ENCODE data around the gene THAP12.
A peak's percentile ranks its signal among the peaks of the same experiment; 100 is the strongest.
"Not testable (repeated sequence)": the region's sequence is repeated elsewhere in the genome, so short reads cannot be mapped to it uniquely, and the experiment has no call there.

THAP12 gene, protein sequence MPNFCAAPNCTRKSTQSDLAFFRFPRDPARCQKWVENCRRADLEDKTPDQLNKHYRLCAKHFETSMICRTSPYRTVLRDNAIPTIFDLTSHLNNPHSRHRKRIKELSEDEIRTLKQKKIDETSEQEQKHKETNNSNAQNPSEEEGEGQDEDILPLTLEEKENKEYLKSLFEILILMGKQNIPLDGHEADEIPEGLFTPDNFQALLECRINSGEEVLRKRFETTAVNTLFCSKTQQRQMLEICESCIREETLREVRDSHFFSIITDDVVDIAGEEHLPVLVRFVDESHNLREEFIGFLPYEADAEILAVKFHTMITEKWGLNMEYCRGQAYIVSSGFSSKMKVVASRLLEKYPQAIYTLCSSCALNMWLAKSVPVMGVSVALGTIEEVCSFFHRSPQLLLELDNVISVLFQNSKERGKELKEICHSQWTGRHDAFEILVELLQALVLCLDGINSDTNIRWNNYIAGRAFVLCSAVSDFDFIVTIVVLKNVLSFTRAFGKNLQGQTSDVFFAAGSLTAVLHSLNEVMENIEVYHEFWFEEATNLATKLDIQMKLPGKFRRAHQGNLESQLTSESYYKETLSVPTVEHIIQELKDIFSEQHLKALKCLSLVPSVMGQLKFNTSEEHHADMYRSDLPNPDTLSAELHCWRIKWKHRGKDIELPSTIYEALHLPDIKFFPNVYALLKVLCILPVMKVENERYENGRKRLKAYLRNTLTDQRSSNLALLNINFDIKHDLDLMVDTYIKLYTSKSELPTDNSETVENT

GRCh38 chr11:76380977-76381719, at the start of gene THAP12, which contains the start of gene GVQW3:
TSS of gene THAP12 (minus strand) at chr11:76381132. CDS start at chr11:76380836, 296 bp downstream.
TSS of gene GVQW3 (plus strand) at chr11:76381323. CDS start at chr11:76381829, 506 bp downstream.
- peak; percentile 96 for DNase-seq (ENCODE audit: low spot score)

DNA sequence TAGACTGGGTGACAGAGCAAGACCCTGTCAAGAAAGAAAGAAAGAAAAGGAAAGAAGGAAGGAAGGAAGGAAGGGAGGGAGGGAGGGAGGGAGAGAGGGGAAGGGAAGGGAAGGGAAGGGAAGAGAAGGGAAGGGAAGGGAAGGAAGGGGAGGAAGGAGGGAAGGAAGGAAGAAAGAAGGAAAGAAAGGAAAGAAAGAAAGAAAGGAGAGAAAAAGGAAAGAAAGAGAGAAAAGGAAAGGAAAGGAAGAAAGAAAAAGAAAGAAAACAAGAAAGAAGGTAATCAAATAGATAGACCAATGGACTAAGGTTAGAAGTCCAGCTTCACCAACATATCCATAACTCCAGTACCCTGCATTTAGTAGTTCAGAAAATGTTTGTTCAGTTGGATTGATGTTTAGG, 45.7 kb upstream of the THAP12 start:
- no peak for DNase-seq (ENCODE audit: low spot score)

DNA sequence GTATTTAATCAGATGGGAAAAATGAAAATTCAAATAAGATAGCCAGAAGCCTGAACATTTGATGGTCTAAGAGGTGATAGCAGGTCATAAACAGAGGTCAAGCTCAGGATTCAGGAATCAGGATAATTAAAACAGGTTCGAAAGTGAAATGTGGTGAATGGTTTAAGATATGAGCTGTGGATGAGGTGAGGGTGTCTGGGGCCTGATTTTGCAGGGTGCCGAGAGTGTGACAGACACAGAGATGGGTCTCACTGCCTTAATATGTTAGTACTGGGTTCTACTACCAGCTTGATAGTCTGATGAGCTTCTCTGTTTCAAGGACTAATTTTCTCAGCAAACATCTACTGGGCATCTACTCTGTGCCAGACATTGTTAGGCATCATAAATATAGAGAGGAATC, 44.0 kb upstream of the THAP12 start:
- no peak for DNase-seq (ENCODE audit: low spot score)

- no peak for DNase-seq (ENCODE audit: low spot score)
Observed at GRCh38 chr11:76424379-76424778, 43.4 kb upstream of the THAP12 start.

DNA sequence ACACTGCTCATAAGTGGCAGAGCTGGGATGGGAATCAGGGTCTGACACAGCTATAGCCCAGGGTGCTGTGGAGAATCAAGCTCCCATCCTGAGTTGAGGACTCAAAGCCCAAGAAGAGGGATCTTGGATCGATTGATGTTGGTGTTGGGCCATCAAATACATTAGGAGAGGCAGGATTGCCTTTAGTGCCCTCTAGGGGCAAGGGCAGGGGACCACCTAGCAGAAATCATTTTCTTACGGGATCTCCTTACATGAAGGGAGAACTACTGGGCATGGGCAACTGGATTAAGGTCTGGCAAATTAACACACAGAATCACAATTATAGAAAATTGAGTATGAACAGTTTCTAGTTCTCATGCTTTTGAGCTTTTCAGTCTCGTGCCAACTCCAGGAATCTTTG, 39.0 kb upstream of the THAP12 start:
- no peak for DNase-seq (ENCODE audit: low spot score)

DNA sequence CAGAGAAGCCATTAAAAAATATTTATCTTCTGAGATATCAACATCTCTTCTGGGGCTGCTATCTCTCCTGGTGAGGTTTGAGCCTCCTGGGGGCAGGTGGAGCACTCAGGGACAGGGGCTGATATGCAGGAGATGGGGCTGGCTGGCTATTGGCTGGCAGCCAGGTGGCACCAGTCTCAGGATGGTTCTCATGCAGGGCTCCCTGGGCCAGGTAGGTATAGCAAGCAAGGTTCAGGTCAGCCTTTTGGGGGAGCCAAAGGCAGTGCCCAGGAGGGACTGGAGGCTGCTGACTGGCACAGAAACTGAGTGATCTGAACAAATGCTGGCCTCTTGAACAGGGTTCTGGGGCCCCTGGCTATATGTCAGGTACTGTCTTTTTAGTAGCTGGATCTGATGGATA, 34.1 kb upstream of the THAP12 start:
- DNase-seq (ENCODE audit: low spot score) = no peak

- DNase-seq (ENCODE audit: low spot score) = no peak
Observed at GRCh38 chr11:76410851-76411357, 30.0 kb upstream of the THAP12 start.

GRCh38 chr11:76408171-76408965, 27.4 kb upstream of the THAP12 start:
- no peak for DNase-seq (ENCODE audit: low spot score)

DNA sequence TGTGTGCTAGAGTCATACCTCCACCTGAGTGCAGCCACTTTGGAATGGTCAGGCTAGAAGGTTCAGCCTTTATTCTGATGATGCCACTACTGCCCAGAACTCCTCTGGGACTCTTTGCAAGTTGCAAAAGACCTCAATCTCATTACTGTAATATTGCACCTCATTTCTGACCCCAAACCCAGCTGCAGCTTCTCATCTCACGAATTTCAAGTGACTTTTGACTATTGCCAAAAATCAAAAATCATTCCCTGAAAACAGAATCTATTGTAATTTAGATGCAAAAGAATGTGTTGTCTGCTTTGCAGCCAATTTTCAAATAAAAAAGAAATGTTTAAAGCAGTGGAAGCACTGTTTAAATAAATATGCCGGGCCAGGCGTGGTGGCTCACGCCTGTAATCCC, 25.4 kb upstream of the THAP12 start:
- no peak for DNase-seq (ENCODE audit: low spot score)

DNA sequence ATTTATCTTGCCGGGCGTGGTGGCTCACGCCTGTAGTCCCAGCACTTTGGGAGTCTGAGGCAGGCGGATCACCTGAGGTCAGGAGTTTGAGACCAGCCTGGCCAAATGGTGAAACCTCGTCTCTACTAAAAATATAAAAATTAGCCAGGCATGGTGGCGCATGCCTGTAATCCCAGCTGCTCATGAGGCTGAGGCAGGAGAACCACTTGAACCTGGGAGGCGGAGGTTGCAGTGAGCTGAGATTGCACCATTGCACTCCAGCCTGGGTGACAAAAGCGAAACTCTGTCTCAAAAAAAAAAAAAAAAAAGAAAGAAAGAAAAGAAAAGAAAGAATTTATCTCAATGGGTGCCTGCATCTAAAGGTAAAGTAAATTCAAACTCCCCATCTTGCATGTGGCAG, 20.6 kb upstream of the THAP12 start:
- DNase-seq (ENCODE audit: low spot score) = not testable (repeated sequence)

DNA sequence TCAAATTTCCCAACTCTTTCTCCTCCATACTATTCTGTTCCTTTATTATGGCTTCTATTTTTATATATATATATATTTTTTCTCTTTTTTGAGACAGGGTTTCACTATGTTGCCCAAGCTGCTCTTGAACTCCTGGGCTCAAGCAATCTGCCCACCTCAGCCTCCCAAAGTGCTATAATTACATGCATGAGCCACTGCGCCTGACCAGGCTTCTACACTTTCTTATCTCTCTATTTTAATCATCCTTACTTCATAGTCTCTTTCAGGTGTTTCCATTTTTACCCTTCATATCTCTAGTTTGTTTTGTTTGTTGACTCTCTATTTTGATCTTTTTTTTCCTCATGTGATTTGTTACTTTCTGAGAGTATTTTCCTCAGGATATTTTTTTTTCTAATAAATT, 20.0 kb upstream of the THAP12 start:
- no peak for DNase-seq (ENCODE audit: low spot score)

DNA sequence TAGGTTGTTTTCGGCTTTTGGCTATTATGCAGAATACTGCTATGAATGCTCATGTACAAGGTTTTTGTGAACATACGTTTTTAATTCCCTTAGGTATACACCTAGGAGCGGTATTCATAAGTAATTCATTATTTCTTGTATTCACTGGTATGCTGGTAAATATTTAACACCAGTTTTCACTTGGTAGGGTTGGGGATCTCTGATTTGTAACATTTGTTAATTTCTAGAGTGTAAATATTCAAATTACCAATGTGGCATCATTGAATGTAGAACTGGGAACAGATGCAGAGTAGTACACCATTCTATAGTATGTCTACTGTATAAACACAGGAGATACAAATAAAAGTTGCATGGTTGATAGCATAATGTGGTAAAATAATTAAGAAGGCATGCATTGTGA, 16.5 kb upstream of the THAP12 start:
- no peak for DNase-seq (ENCODE audit: low spot score)

GRCh38 chr11:76395296-76395695, 14.4 kb upstream of the THAP12 start:
- no peak for DNase-seq (ENCODE audit: low spot score)

DNA sequence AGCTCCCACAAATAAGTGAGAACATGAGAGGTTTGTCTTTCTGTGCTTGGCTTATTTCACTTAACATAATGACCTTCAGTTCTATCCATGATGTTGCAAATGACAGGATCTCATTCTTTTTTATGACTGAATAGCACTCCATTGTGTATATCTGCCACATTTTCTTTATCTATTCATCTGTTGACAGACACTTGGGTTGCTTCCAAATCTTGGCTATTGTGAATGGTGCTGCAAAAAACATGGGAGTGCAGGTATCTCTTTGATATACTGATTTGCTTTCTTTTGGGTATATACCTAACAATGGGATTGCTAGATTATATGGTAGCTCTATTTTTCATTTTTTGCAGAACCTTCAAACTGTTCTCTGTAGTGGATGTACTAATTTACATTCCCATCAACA, 13.5 kb upstream of the THAP12 start:
- no peak for DNase-seq (ENCODE audit: low spot score)

- DNase-seq (ENCODE audit: low spot score) = no peak
Observed at GRCh38 chr11:76392870-76393269, 11.9 kb upstream of the THAP12 start.

- DNase-seq (ENCODE audit: low spot score) = no peak
Observed at GRCh38 chr11:76391811-76392475, 11.0 kb upstream of the THAP12 start.

DNA sequence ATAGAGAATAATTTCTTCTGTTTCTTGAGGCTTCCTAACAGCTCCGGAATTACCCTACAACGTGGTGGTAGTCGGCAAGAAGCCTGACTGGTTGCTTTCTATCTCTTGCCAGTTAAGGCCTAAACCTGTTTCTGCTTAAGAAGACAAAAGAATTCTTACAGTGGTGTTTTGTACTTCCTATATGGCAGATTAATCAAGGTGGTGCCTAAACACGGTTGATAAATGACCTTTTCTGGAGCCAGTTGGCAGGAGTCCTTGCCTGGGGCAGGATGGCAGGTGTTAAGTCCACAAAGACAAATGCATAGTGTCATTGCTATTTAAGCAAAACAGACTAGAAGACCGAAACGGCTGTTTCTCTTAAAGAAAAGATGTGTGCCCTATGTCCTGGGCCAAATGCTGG, 10.1 kb upstream of the THAP12 start:
- no peak for DNase-seq (ENCODE audit: low spot score)

DNA sequence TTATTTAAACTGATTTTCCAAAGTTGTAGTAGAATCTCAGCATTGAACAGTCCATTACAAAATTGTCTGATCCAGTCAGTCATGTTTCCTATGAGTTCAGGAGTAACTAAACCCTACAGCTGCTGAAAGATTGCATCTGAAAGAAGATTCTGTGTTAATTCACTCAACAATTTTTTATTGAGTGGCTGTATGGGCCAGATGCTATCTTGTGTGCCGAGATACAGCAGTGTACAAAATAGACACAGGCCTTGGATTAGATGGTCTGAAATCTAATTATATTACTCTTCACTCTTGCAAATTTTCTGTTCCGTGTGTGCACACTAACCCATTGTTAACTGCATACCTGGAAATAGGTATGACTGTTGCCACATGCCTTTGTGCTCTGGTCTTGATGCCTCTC, 7.5 kb upstream of the THAP12 start:
- DNase-seq (ENCODE audit: low spot score) = no peak

DNA sequence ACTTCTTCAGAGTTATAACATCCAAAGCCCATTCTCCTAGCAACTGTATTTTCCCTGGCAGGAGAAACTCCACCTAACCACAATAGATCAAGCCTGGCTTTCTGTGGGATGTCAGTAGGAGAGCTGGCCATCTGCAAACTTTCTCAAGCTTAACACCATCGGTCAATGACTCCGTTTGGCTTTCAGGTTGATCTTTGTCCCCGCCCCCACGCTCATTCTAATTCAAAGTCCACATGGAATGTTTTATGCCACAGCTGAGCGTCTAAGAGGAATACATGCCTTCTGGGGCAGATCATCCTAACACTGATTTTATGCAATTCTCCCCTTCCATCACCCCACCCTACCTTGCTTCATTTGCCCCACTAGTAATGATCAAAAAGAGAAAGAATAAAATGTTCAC, 5.0 kb upstream of the THAP12 start:
- no peak for DNase-seq (ENCODE audit: low spot score)

- DNase-seq (ENCODE audit: low spot score) = no peak
Observed at GRCh38 chr11:76382209-76382608, 1.3 kb upstream of the THAP12 start.

Measured in pons (tissue), 1 donor.